H9 (cell line): ENCODE measurements around the gene NPAS1. TPM values are rescaled to one million over a fixed set of nuclear protein-coding genes. Genes with fewer than 3 reads are reported as not detected.
A peak's percentile ranks its signal among the peaks of the same experiment; 100 is the strongest.

ENCODE experiments used
- DNase-seq: peaks from one replicate; pipeline ENCODE4 v3.0.0-alpha.2; 2017
- H2AFZ ChIP-seq: one replicate; pipeline ENCODE4 v1.6.1; 2013; ENCODE audit warnings: mild to moderate bottlenecking, low read length, control low read depth, moderate library complexity
- H2AK5ac ChIP-seq: 2 replicates; pipeline ENCODE4 v1.6.1; 2013; ENCODE audit warnings: low read length, control low read depth, mixed read lengths; ENCODE audit not compliant: insufficient read length
- H2BK120ac ChIP-seq: one replicate; pipeline ENCODE4 v1.6.1; 2013; ENCODE audit warnings: low read depth, mild to moderate bottlenecking, low read length, control low read depth, inconsistent platforms; ENCODE audit not compliant: poor library complexity, severe bottlenecking
- H2BK12ac ChIP-seq: 2 replicates; pipeline ENCODE4 v1.6.1; 2013; ENCODE audit warnings: low read length, control low read depth, mixed read lengths, low read depth; ENCODE audit not compliant: insufficient read length
- H2BK15ac ChIP-seq: 2 replicates; pipeline ENCODE4 v1.6.1; 2013; ENCODE audit warnings: low read depth, low read length, control low read depth
- H2BK20ac ChIP-seq: one replicate; pipeline ENCODE4 v1.6.1; 2013; ENCODE audit warnings: low read depth, mild to moderate bottlenecking, low read length, control low read depth, inconsistent platforms; ENCODE audit not compliant: poor library complexity, severe bottlenecking
- H2BK5ac ChIP-seq: 2 replicates; pipeline ENCODE4 v1.6.1; 2013; ENCODE audit warnings: low read length, control low read depth, mixed read lengths; ENCODE audit not compliant: insufficient read length
- H3K14ac ChIP-seq: 2 replicates; pipeline ENCODE4 v1.6.1; 2013; ENCODE audit warnings: low read length, control low read depth; ENCODE audit not compliant: insufficient read depth
- H3K18ac ChIP-seq: 2 replicates; pipeline ENCODE4 v1.6.1; 2013; ENCODE audit warnings: low read depth, mild to moderate bottlenecking, mixed read lengths, low read length, control low read depth; ENCODE audit not compliant: insufficient read length
- H3K23ac ChIP-seq: 2 replicates; pipeline ENCODE4 v1.6.1; 2013; ENCODE audit warnings: low read length, control low read depth, mixed read lengths, low read depth; ENCODE audit not compliant: insufficient read length
- H3K23me2 ChIP-seq: 2 replicates; pipeline ENCODE4 v1.6.1; 2013; ENCODE audit warnings: low read depth, mild to moderate bottlenecking, mixed read lengths, low read length, control low read depth; ENCODE audit not compliant: insufficient read length, poor library complexity, severe bottlenecking
- H3K27ac ChIP-seq: 2 replicates; pipeline ENCODE4 v1.5.1; 2013; ENCODE audit warnings: low read length, control low read depth, mixed read lengths, low read depth; ENCODE audit not compliant: insufficient read length
- H3K27me3 ChIP-seq: 2 replicates; pipeline ENCODE4 v1.6.1; 2013; ENCODE audit warnings: low read length, control low read depth, inconsistent platforms; ENCODE audit not compliant: insufficient read depth
- H3K4ac ChIP-seq: 2 replicates; pipeline ENCODE4 v1.6.1; 2013; ENCODE audit warnings: low read depth, mild to moderate bottlenecking, control low read depth, inconsistent platforms, low read length, moderate library complexity
- H3K4me1 ChIP-seq: 2 replicates; pipeline ENCODE4 v1.6.1; 2013; ENCODE audit warnings: low read length, control low read depth, inconsistent platforms; ENCODE audit not compliant: insufficient read depth
- H3K4me2 ChIP-seq: 2 replicates; pipeline ENCODE4 v1.6.1; 2013; ENCODE audit warnings: low read length, control low read depth, mixed read lengths; ENCODE audit not compliant: insufficient read length, insufficient read depth
- H3K56ac ChIP-seq: 2 replicates; pipeline ENCODE4 v1.6.1; 2013; ENCODE audit warnings: low read depth, mild to moderate bottlenecking, mixed read lengths, low read length, control low read depth; ENCODE audit not compliant: insufficient read length
- H3K79me1 ChIP-seq: 2 replicates; pipeline ENCODE4 v1.6.1; 2013; ENCODE audit warnings: low read depth, mild to moderate bottlenecking, moderate library complexity, low read length, control low read depth, inconsistent platforms; ENCODE audit not compliant: insufficient read depth, poor library complexity, severe bottlenecking
- H3K79me2 ChIP-seq: 2 replicates; pipeline ENCODE4 v1.6.1; 2013; ENCODE audit warnings: low read length, control low read depth, inconsistent platforms; ENCODE audit not compliant: insufficient read depth
- H3K9ac ChIP-seq: 2 replicates; pipeline ENCODE4 v1.6.1; 2013; ENCODE audit warnings: low read length, control low read depth, mixed read lengths; ENCODE audit not compliant: insufficient read length; ENCODE audit errors: extremely low read depth
- H3K9me3 ChIP-seq: one replicate; pipeline ENCODE4 v1.6.1; 2013; ENCODE audit warnings: low read depth, low read length, inconsistent platforms; ENCODE audit not compliant: control insufficient read depth
- H3T11ph ChIP-seq: one replicate; pipeline ENCODE4 v1.6.1; 2013; ENCODE audit warnings: mild to moderate bottlenecking, low read length, control low read depth, inconsistent platforms
- H4K20me1 ChIP-seq: one replicate; pipeline ENCODE4 v1.6.1; 2013; ENCODE audit not compliant: control insufficient read depth, insufficient read length, insufficient read depth
- H4K5ac ChIP-seq: 2 replicates; pipeline ENCODE4 v1.6.1; 2013; ENCODE audit warnings: low read depth, mild to moderate bottlenecking, mixed read lengths, low read length, control low read depth; ENCODE audit not compliant: insufficient read length
- H4K8ac ChIP-seq: replicated peaks from 2 replicates; pipeline ENCODE4 v1.6.1; 2013; ENCODE audit warnings: low read length, control low read depth, mixed read lengths, low read depth; ENCODE audit not compliant: insufficient read length
- H4K91ac ChIP-seq: 2 replicates; pipeline ENCODE4 v1.6.1; 2013; ENCODE audit warnings: low read depth, mild to moderate bottlenecking, moderate library complexity, mixed read lengths, low read length, control low read depth; ENCODE audit not compliant: insufficient read length
- H3K27ac Mint-ChIP-seq, 3 experiments: 2 replicates in 2 of 3; 3 replicates in 1 of 3; pipeline ENCODE4 v1.8.0; 2020 to 2021; ENCODE audit warnings: mixed read lengths in 3 of 3, mild to moderate bottlenecking in 1 of 3, moderate library complexity in 1 of 3
- H3K27me3 Mint-ChIP-seq: 2 replicates; pipeline ENCODE4 v1.8.0; 2021; ENCODE audit warnings: low read depth, mild to moderate bottlenecking, moderate library complexity, mixed read lengths
- H3K36me3 Mint-ChIP-seq, 3 experiments: 2 replicates in 2 of 3; 3 replicates in 1 of 3; pipeline ENCODE4 v1.8.0; 2020 to 2021; ENCODE audit warnings: low read depth in 3 of 3, mixed read lengths in 3 of 3; ENCODE audit not compliant: insufficient read depth in 1 of 3
- H3K4me1 Mint-ChIP-seq, 2 experiments: 2 replicates each; pipeline ENCODE4 v1.8.0; 2020; ENCODE audit warnings: mixed read lengths in 2 of 2
- H3K4me3 Mint-ChIP-seq, 2 experiments: 2 replicates in 1 of 2; 3 replicates in 1 of 2; pipeline ENCODE4 v1.8.0; 2020 to 2021; ENCODE audit warnings: mild to moderate bottlenecking in 2 of 2, mixed read lengths in 2 of 2, moderate library complexity in 1 of 2
- H3K9me3 Mint-ChIP-seq, 2 experiments: 2 replicates in 1 of 2; 3 replicates in 1 of 2; pipeline ENCODE4 v1.8.0; 2020; ENCODE audit warnings: mild to moderate bottlenecking in 2 of 2, mixed read lengths in 2 of 2, moderate library complexity in 1 of 2
- CTCF ChIP-seq: fragments of 200-600 bp; sonication (generic); conservative IDR thresholded peaks from 3 replicates; pipeline ENCODE4 v1.8.0; 2021; ENCODE audit warnings: antibody characterized with exemption, mild to moderate bottlenecking
- WGBS: extraction: QIAGEN DNeasy Blood & Tissue Kit; methylation state at CpG from one replicate; pipeline ENCODE4 v1.1.7; 2013; ENCODE audit warnings: missing lambda C conversion rate, low lambda C conversion rate, mixed read lengths; ENCODE audit not compliant: insufficient read length; ENCODE audit errors: extremely low coverage; 5-methylcytosine and 5-hydroxymethylcytosine counted together
- total RNA-seq: library from RNA; stranded (reverse); gene quantifications from 2 replicates; pipeline ENCODE4 v1.2.1, GENCODE V29; 2021

The NPAS1 gene
- total RNA-seq, 1 experiment from 2014 or later = 17.8 TPM

DNA sequence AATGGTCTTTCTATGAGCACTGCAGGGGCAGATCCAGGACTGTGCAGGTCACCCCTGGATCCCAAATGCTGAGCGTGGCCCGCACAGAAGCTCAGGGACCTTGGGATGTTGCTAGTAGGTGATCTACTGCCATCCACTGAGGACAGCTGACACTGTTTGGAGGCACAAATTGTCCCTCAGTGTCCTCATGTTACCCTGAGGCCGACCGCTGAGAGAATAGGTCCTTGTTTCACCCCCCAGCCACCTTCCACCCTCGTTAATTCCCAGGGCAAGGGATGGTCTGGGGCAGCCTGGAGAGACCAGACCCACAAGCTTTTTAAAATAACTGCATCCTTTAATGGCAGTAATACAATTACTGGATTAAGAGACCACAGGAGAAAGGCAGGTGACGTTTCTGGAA, 44.2 kb downstream of the NPAS1 start:
- no peak overlapping the region for H3K18ac ChIP-seq
- no peaks in the 10 kb centered on the region for H3K9me3 ChIP-seq
- Mint-ChIP-seq H3K4me1 (peaks cover under 1% of the 10 kb centered on the region in 2 experiments), H3K27me3 (no peaks in the 10 kb centered on the region), H3K27ac (peak overlapping the region; percentile 57 to 93 (median 82); a peak in 4 of 7 replicates), H3K4me3 (no peak overlapping the region), H3K9me3 (no peaks in the 10 kb centered on the region), H3K36me3 (peaks cover 3 to 48% (median 27%) of the 10 kb centered on the region in 3 experiments; a peak in 6 of 7 replicates)
- H2BK20ac ChIP-seq = no peak overlapping the region
- H3K4ac ChIP-seq = no peak overlapping the region
- H3K4me1 ChIP-seq = no peaks in the 10 kb centered on the region
- H4K8ac ChIP-seq = no peak overlapping the region
- no peaks in the 10 kb centered on the region for H3K79me2 ChIP-seq
- no peak overlapping the region for H3K9ac ChIP-seq
- H4K5ac ChIP-seq = no peak overlapping the region
- no peak overlapping the region for H2AFZ ChIP-seq
- no peak overlapping the region for H3K4me2 ChIP-seq
- no peak overlapping the region for H2BK120ac ChIP-seq
- DNase-seq = peak; percentile 24
- H3K23ac ChIP-seq = no peak overlapping the region
- no peaks in the 10 kb centered on the region for H3K23me2 ChIP-seq
- no peak overlapping the region for H4K91ac ChIP-seq
- H3K14ac ChIP-seq = no peak overlapping the region
- H2BK12ac ChIP-seq = no peak overlapping the region
- no peak overlapping the region for H3K56ac ChIP-seq
- TF ChIP-seq CTCF = no peak
- H2BK15ac ChIP-seq = no peak overlapping the region
- H4K20me1 ChIP-seq = no peaks in the 10 kb centered on the region
- H3K79me1 ChIP-seq = no peaks in the 10 kb centered on the region
- H2BK5ac ChIP-seq = no peak overlapping the region
- H2AK5ac ChIP-seq = no peak overlapping the region
- H3K27ac ChIP-seq = no peak overlapping the region
- H3K27me3 ChIP-seq = no peaks in the 10 kb centered on the region
- H3T11ph ChIP-seq = no peak overlapping the region
- WGBS = no CpG with 5 or more reads among the region's 6 CpGs
